Fibroblast of pulmonary artery (primary cell): Measurements from ENCODE around the gene SPACA4.

Experiments
- DNase-seq: peaks from one replicate; pipeline ENCODE4 v3.0.0-alpha.2; 2010; ENCODE audit warnings: low read depth
- H3K4me3 ChIP-seq: replicated peaks from 2 replicates; pipeline ENCODE4 v1.5.1; 2011; ENCODE audit warnings: low read depth, mild to moderate bottlenecking, control low read depth, low read length, moderate library complexity
- CTCF ChIP-seq: IDR thresholded peaks from 2 replicates; pipeline ENCODE4 v1.5.1; 2011; ENCODE audit warnings: mild to moderate bottlenecking, control low read depth, low read length, inconsistent platforms; ENCODE audit errors: missing control alignments

The SPACA4 gene

GRCh38 chr19:48596679-48597465 is 9.7 kb upstream of the SPACA4 start:
- TF ChIP-seq CTCF, result no peak
- H3K4me3 ChIP-seq, result no peak overlapping the region
- no peak for DNase-seq

GRCh38 chr19:48598996-48599700 is 7.4 kb upstream of the SPACA4 start:
- TF ChIP-seq CTCF, result no peak
- H3K4me3 ChIP-seq, result no peak overlapping the region
- no peak for DNase-seq

GRCh38 chr19:48600679-48601417 is 5.7 kb upstream of the SPACA4 start:
- no peak overlapping the region for H3K4me3 ChIP-seq
- no peak for DNase-seq
- TF ChIP-seq CTCF, result no peak

DNA sequence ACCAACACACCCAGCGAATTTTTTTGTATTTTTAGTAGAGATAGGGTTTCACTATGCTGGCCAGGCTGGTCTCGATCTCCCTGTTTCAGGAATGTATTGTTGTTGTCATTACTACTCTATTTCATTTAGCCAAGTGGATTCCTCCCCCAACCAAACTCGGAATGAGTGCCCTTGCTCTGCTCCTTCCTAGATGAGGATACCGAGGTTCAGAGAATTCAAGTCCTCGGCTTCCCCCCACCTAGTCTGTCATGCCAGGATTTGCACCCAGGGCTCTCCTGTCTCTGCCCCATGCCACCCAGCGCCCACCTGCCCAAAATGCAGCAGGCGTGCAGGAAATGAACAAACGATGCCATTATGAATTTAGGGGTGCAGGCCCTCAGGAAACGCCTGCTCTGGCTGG is 3.5 kb upstream of the SPACA4 start:
- no peak for TF ChIP-seq CTCF
- H3K4me3 ChIP-seq, result no peak overlapping the region
- DNase-seq, result no peak

DNA sequence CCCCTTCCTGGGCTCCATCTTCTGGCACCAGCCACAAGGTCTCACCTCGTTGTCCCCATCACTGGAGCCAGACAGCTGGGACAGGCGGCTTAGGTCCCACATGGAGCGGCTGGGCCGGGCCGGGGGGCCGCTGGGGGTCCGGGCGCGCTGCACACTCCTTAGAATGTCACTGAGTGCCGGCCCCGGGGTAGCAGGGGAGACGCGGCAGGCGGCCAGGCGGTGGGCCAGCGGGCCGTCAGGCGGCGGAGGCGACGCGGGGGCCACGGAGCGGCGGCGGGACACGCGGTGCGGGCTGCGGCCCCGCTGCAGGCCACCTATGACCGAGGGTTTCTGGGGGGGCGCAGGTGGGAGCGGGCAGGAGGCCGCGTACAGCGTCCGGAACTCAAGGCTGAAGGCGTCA is 3.1 kb upstream of the SPACA4 start:
- no peak for DNase-seq
- no peak overlapping the region for H3K4me3 ChIP-seq
- TF ChIP-seq CTCF, result no peak

DNA sequence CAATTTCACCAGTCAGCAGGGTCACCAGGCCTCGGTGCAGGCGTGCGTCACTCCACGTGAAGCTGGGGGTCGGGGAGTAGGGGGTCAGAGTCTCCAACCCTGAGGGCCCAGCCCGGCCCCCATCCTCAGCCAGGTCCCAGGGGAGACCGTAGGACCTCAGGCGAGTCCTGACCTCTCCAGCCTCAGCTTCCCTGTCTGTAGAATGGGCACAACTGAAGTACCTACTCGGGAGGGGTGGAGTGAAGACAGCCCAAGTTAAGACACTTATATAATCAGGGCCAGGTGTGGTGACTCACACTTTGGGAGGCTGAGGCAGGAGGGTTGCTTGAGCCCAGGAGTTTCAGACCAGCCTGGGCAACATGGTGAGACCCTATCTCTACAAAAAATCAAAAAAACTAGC is 2.7 kb upstream of the SPACA4 start:
- no peak for TF ChIP-seq CTCF
- no peak for DNase-seq
- no peak overlapping the region for H3K4me3 ChIP-seq
